K562 (cell line): ENCODE data around the gene KMT5B. TPM values are rescaled to one million over a fixed set of nuclear protein-coding genes. Genes with fewer than 3 reads are reported as not detected.

Source experiments
- ATAC-seq: fragments of 200-7000 bp; cut with Tn5 transposase; 3 replicates; pipeline ENCODE4 v1.9.1; 2020; ENCODE audit warnings: moderate library complexity
- BruUV-seq: library from RNA; stranded (reverse); fragments of 400-500 nt; replicated peaks from 2 replicates; lab custom pipeline; 2021; lab: Mats Ljungman, UMichigan
- CTCF ChIA-PET: fragments of 300-600 bp; formaldehyde crosslinking; extraction: SDS; loops from one replicate; lab custom pipeline; 2021; ENCODE audit warnings: low intra/inter-chr PET ratio; lab: Yijun Ruan, JAX
- POLR2A ChIA-PET: fragments of 300-600, 350-650 bp; sonication (Branson Sonifier 250); formaldehyde crosslinking; extraction: SDS; loops from one replicate; lab custom pipeline; 2021; ENCODE audit warnings: antibody characterized with exemption, inconsistent platforms; lab: Yijun Ruan, JAX
- DNase-seq, 4 experiments: peaks; one replicate each; pipeline versions ENCODE4 v3.0.0 to v3.0.0-alpha.2; 2011 to 2018; ENCODE audit warnings: low spot score in 3 of 4, mixed read lengths in 3 of 4; ENCODE audit errors: extremely low read depth in 1 of 4
- FAIRE-seq: peaks from 2 replicates; lab custom pipeline; 2011; peaks lifted over from hg19 to GRCh38; lab: Jason Lieb, UNC
- H2AFZ ChIP-seq: 2 replicates; pipeline ENCODE4 v1.6.0; 2011; ENCODE audit warnings: low read depth, low read length, control low read depth, inconsistent platforms
- H3K27ac ChIP-seq: fragments of 200-600 bp; 3 replicates; pipeline ENCODE4 v1.8.0; 2011; ENCODE audit warnings: low read depth, mild to moderate bottlenecking, control low read depth, inconsistent platforms, low read length, moderate library complexity, mixed read lengths; ENCODE audit errors: extremely low read depth
- H3K27me3 ChIP-seq, 2 experiments: fragments of 300-600 bp in 1 of 2; 2 replicates in 1 of 2; 3 replicates in 1 of 2; pipeline versions ENCODE4 v1.6.0 to v1.8.0; 2011; ENCODE audit warnings: inconsistent platforms in 2 of 2, low read length in 2 of 2, mild to moderate bottlenecking in 1 of 2, mixed read lengths in 1 of 2, moderate library complexity in 1 of 2; ENCODE audit not compliant: control insufficient read depth in 2 of 2, insufficient read depth in 2 of 2
- H3K36me3 ChIP-seq: fragments of 300-600 bp; 3 replicates; pipeline ENCODE4 v1.8.0; 2011; ENCODE audit warnings: mild to moderate bottlenecking, low read length, inconsistent platforms; ENCODE audit not compliant: control insufficient read depth, insufficient read depth
- H3K4me1 ChIP-seq, 2 experiments: fragments of 200-600 bp in 1 of 2; replicated peaks in 1 of 2; 2 replicates in 1 of 2; 3 replicates in 1 of 2; pipeline versions ENCODE4 v1.5.1 to v1.8.0; 2011; ENCODE audit warnings: inconsistent platforms in 2 of 2, low read length in 2 of 2, mild to moderate bottlenecking in 1 of 2, mixed read lengths in 1 of 2, moderate library complexity in 1 of 2; ENCODE audit not compliant: control insufficient read depth in 2 of 2, insufficient read depth in 2 of 2
- H3K4me2 ChIP-seq: 2 replicates; pipeline ENCODE4 v1.6.1; 2011; ENCODE audit warnings: low read length, control low read depth, inconsistent platforms, mixed read lengths; ENCODE audit not compliant: insufficient read depth
- H3K4me3 ChIP-seq: fragments of 200-600 bp; sonication (generic), shearing (Covaris generic); 2 replicates; pipeline ENCODE4 v1.5.1; 2016; ENCODE audit warnings: control low read depth, inconsistent platforms
- H3K79me2 ChIP-seq: fragments of 200-600 bp; 3 replicates; pipeline ENCODE4 v1.8.0; 2011; ENCODE audit warnings: low read length, inconsistent platforms; ENCODE audit not compliant: control insufficient read depth, insufficient read depth
- H3K9ac ChIP-seq, 2 experiments: 2 replicates each; pipeline versions ENCODE4 v1.6.0 to v1.6.1; 2011; ENCODE audit warnings: low read depth in 2 of 2, low read length in 2 of 2, control low read depth in 1 of 2, inconsistent platforms in 1 of 2, mild to moderate bottlenecking in 1 of 2, mixed read lengths in 1 of 2; ENCODE audit not compliant: insufficient read depth in 1 of 2
- H3K9me1 ChIP-seq: one replicate; pipeline ENCODE4 v1.6.0; 2011; ENCODE audit warnings: inconsistent platforms, mild to moderate bottlenecking, low read length, moderate library complexity; ENCODE audit not compliant: control insufficient read depth, insufficient read depth
- H3K9me3 ChIP-seq: replicated peaks from 2 replicates; pipeline ENCODE4 v1.5.1; 2011; ENCODE audit warnings: low read depth, low read length, inconsistent platforms; ENCODE audit not compliant: control insufficient read depth, insufficient read depth
- H4K20me1 ChIP-seq: replicated peaks from 2 replicates; pipeline ENCODE4 v1.6.1; 2011; ENCODE audit warnings: low read length, inconsistent platforms, mixed read lengths; ENCODE audit not compliant: control insufficient read depth, insufficient read depth
- CEBPB ChIP-seq: fragments of 450-650 bp; IDR thresholded peaks from 2 replicates; pipeline ENCODE4 v1.6.1; 2016; ENCODE audit warnings: missing genetic modification characterization, missing compliant biosample characterization
- HMG20A ChIP-seq: fragments of 450-650 bp; formaldehyde crosslinking; conservative IDR thresholded peaks from 2 replicates; pipeline ENCODE4 v1.4.0; 2020; ENCODE audit warnings: mild to moderate bottlenecking, mixed read lengths
- KLF16 ChIP-seq: IDR thresholded peaks from 2 replicates; pipeline ENCODE4 v1.6.1; 2016; ENCODE audit warnings: antibody characterized with exemption
- MAZ ChIP-seq, 2 experiments: fragments of 450-650 bp in 1 of 2; sonication (generic) in 1 of 2; formaldehyde crosslinking; IDR thresholded peaks in 1 of 2; conservative IDR thresholded peaks in 1 of 2; 2 replicates each; pipeline versions ENCODE4 v1.4.0 to v1.5.0; 2020; ENCODE audit warnings: mild to moderate bottlenecking in 1 of 2, missing genetic modification reagents in 1 of 2
- MTA2 ChIP-seq: fragments of 450-650 bp; IDR thresholded peaks from 2 replicates; pipeline ENCODE4 v1.6.1; 2016; ENCODE audit warnings: low read depth
- POU5F1 ChIP-seq: fragments of 150-350 bp; IDR thresholded peaks from 2 replicates; pipeline ENCODE4 v1.6.1; 2014; ENCODE audit warnings: borderline replicate concordance, low read length, low read depth, mild to moderate bottlenecking; ENCODE audit not compliant: partially characterized antibody
- RBM25 ChIP-seq: fragments of 200-400 bp; formaldehyde crosslinking; IDR thresholded peaks from 2 replicates; pipeline ENCODE4 v1.6.1; 2018; ENCODE audit warnings: low read length, low read depth, moderate library complexity; ENCODE audit not compliant: severe bottlenecking
- RFX7 ChIP-seq: fragments of 250-450 bp; sonication (Bioruptor Pico); IDR thresholded peaks from 2 replicates; pipeline ENCODE4 v1.5.1; 2021; ENCODE audit warnings: mild to moderate bottlenecking
- RUNX1 ChIP-seq: sonication (generic); IDR thresholded peaks from 2 replicates; pipeline ENCODE4 v1.6.1; 2016; ENCODE audit warnings: antibody characterized with exemption, low read depth
- VEZF1 ChIP-seq: fragments of 200-800 bp; sonication (Bioruptor generic); IDR thresholded peaks from 2 replicates; pipeline ENCODE4 v1.6.1; 2017; ENCODE audit warnings: missing genetic modification characterization, missing compliant biosample characterization
- XRCC3 ChIP-seq: fragments of 450-650 bp; IDR thresholded peaks from 2 replicates; pipeline ENCODE4 v1.6.1; 2017; ENCODE audit warnings: mild to moderate bottlenecking, moderate library complexity
- ZHX1 ChIP-seq: fragments of 150-350 bp; conservative IDR thresholded peaks from 2 replicates; pipeline ENCODE4 v1.6.1; 2014; ENCODE audit warnings: low read length
- ZNF449 ChIP-seq: fragments of 250-450 bp; sonication (Bioruptor Pico); IDR thresholded peaks from 2 replicates; pipeline ENCODE4 v1.8.0; 2022; ENCODE audit warnings: moderate library complexity, mild to moderate bottlenecking, inconsistent platforms
- WGBS: fragments of 100-300 bp; shearing (Covaris generic); methylation state at CpG from one replicate; pipeline ENCODE4 v1.1.6; 2016; ENCODE audit warnings: low coverage, mixed read lengths; ENCODE audit not compliant: insufficient coverage; ENCODE audit errors: missing lambda C conversion rate; 5-methylcytosine and 5-hydroxymethylcytosine counted together
- in situ Hi-C: fragments of 300-500 bp; cut with MboI; formaldehyde crosslinking; loops from 4 replicates; pipeline ENCODE4 v1.15.0; 2018; ENCODE audit warnings: inconsistent platforms, mixed read lengths
- intact Hi-C: fragments of 100-400 bp; cut with micrococcal nuclease; formaldehyde crosslinking; loops from 2 replicates; pipeline ENCODE4 v1.14.2; 2022
- polyA plus RNA-seq, 8 experiments: library from polyadenylated mRNA; depleted of rRNA in 4 of 8; stranded (reverse) in 5 of 8; unstranded in 3 of 8; fragments of >200 nt; fragmentation: Nextera tagmentation in 2 of 8; fragmentation: Illumina TruSeq in 1 of 8; extraction: Ambion mirVana in 2 of 8; extraction: Trizol in 1 of 8; gene quantifications; 2 replicates each; pipeline versions ENCODE4 v1.2.1 to v1.2.3, GENCODE V29; 2011 to 2014; ENCODE audit warnings: inconsistent platforms in 1 of 8, missing spikeins in 1 of 8
- total RNA-seq, 7 experiments: library from RNA; depleted of rRNA in 6 of 7; stranded (reverse); fragments of >200 nt in 6 of 7; fragmentation: Illumina TruSeq in 2 of 7; extraction: Trizol in 2 of 7; gene quantifications; 2 replicates each; pipeline versions ENCODE4 v1.2.1 to v1.2.3, GENCODE V29; 2011 to 2021; ENCODE audit warnings: low replicate concordance in 1 of 7

KMT5B gene
- total and polyA plus RNA-seq, 9 of the 15 experiments (the other 6 are each of a cell fraction or from before 2014, with no cell fraction given), result 7.3 to 27.3 (median 20.9) TPM

DNA sequence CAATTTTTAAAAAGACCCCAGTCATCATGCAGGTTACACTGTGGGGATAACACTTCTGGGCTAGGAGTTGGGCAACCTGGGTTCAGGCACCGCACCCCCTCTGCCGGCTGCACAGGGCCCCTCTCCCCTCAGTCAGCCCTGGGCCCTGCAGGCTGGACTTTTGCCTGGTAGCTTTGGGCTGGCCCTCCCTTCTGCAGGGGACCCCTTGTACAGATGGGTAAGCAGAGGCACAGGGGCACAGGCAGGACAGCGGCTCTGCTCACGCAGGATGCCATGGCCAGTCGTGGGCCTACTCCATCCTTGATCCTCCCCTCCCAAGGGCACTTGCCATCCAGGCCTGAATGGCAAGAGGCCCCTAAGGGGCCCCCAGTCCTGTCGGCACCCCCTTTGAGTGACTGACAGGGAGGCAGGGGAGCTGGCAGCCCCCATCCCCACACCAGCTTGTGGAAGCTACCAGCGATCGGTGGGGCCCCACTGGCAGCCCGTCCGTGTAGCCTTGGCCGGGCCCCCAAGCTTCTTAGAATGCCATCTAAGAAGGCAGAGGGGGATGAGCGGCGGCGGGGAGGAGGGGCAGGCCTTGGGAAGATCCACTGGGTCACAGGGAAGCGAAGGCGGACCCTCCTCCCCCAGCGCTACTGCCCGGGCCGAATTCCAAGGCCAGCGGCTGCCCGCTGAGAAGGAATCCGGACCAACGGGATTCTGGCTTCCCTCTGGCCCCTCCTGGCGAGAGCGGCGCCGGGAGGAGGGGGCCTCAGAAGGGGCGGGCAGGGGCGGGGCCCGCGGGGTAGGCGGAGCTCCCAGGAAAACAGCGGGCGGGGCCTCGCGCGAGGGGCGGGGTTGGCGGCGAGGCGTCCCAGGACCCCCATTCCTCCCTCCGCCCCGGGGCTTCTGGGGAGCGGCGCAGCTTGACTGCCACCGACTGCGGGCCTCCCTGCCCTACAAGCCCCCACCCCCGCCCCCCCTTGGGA lies 85.1 kb downstream of the KMT5B start (continued):
- TF ChIP-seq RUNX1 (no peak), RBM25 (peak; percentile 64), POU5F1 (no peak), MAZ (CRISPR knock-in tag; conservative IDR thresholded peaks at IDR 0.05 in 1 of 2, IDR thresholded peaks at IDR 0.05 in 1 of 2) (peak in 1 of 2 experiments; percentile 74; a peak in 2 of 4 replicates), HMG20A (CRISPR knock-in tag) (no peak), CEBPB (tag) (0 out of 2 replicates have a peak, but pooled peaks have one; percentile 26), VEZF1 (CRISPR knock-in tag) (peak; percentile 76)

DNA sequence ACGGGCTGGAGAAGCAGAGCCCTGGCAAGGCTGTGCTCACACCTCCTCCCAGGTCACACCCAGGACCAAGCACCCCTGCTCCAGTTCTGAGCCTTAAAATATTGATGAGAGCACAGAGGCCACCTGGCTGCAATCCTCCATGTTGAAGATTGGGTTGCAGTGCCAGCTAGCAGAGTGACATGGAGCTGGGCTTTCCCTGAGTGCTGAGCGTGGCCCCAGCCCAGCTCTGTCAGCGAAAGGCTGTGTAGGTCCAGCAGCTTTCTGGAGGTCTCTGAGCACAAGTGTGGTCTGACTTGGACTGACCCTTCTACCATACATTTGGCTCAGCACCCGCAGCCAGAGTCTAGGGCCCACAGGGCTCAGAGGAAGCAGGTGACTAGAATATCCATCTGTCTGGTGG lies 87.9 kb downstream of the KMT5B start:
- no peaks in the 10 kb centered on the region for H3K27me3 ChIP-seq
- no peaks in the 10 kb centered on the region for H4K20me1 ChIP-seq
- no peaks in the 10 kb centered on the region for H3K9me3 ChIP-seq
- no TSS peak for BruUV-seq
- CTCF ChIA-PET, result no interaction called here
- H3K9me1 ChIP-seq, result no peaks in the 10 kb centered on the region
- in situ Hi-C loops (no loop called here), intact Hi-C loops (no loop called here)
- POLR2A ChIA-PET, result interaction anchor here (0.6 kb wide), 1 partner anchor 128 kb away, joined by 3 read pairs; no protein-coding TSS in a partner anchor
- no peak overlapping the region for H3K4me3 ChIP-seq
- H3K79me2 ChIP-seq, result peaks cover 5% of the 10 kb centered on the region
- H3K36me3 ChIP-seq, result no peaks in the 10 kb centered on the region
- no peak for FAIRE-seq
- H3K4me1 ChIP-seq, result peaks cover 12 to 34% of the 10 kb centered on the region in 2 experiments
- H3K9ac ChIP-seq, result 0 out of 4 replicates have a peak overlapping the region, but pooled peaks of 1 of the 2 experiments have one; percentile 32
- no peak overlapping the region for H2AFZ ChIP-seq
- WGBS, result 48% methylated on average over 4 of the region's 4 CpGs
- peak in 1 of 4 experiments; percentile 3 for DNase-seq
- no peak overlapping the region for H3K27ac ChIP-seq
- ATAC-seq, result no peak
- H3K4me2 ChIP-seq, result no peak overlapping the region
- TF ChIP-seq ZNF449 (CRISPR knock-in tag) (no peak), MTA2 (no peak), KLF16 (no peak), ZHX1 (no peak), XRCC3 (no peak), RFX7 (CRISPR knock-in tag) (no peak)
